ENCODE results near the gene AOC2.

- no peak for TF ChIP-seq CTCF (IDR thresholded peaks at IDR 0.05)
- no peak for TF ChIP-seq POLR2A (IDR thresholded peaks at IDR 0.05)
These were observed 45.4 kb downstream of the AOC2 start for GRCh38 chr17:42889809-42890208.
